Liver (tissue), 9 donors: ENCODE results near the gene PHLPP1. TPM values are rescaled to one million over a fixed set of nuclear protein-coding genes. Genes with fewer than 3 reads are reported as not detected.

Source experiments
- DNase-seq: peaks from one replicate; pipeline ENCODE4 v3.0.0-alpha.2; 2017; ENCODE audit warnings: low spot score
- H3K27ac ChIP-seq, 2 donors: one replicate each; pipeline ENCODE4 v1.7.0; 2013; ENCODE audit warnings: inconsistent platforms in 2 of 2, low read length in 2 of 2, control low read depth in 1 of 2, low read depth in 1 of 2, mild to moderate bottlenecking in 1 of 2
- H3K27me3 ChIP-seq, 4 donors: one replicate each; pipeline versions ENCODE4 v1.6.1 to v1.7.0; 2013; ENCODE audit warnings: low read length in 3 of 4, inconsistent platforms in 1 of 4, mild to moderate bottlenecking in 1 of 4, moderate library complexity in 1 of 4; ENCODE audit not compliant: control insufficient read depth in 4 of 4, insufficient read depth in 4 of 4
- H3K36me3 ChIP-seq, 4 donors: one replicate each; pipeline versions ENCODE4 v1.6.1 to v1.7.0; 2013; ENCODE audit warnings: low read length in 3 of 4, mild to moderate bottlenecking in 3 of 4, low read depth in 1 of 4, moderate library complexity in 1 of 4; ENCODE audit not compliant: control insufficient read depth in 4 of 4, insufficient read depth in 3 of 4
- H3K4me1 ChIP-seq, 4 donors: one replicate each; pipeline versions ENCODE4 v1.6.1 to v1.7.0; 2013; ENCODE audit warnings: low read length in 3 of 4, mild to moderate bottlenecking in 3 of 4, moderate library complexity in 1 of 4; ENCODE audit not compliant: control insufficient read depth in 4 of 4, insufficient read depth in 4 of 4
- H3K4me3 ChIP-seq, 3 donors: one replicate each; pipeline versions ENCODE4 v1.6.1 to v1.7.0; 2013; ENCODE audit warnings: low read length in 3 of 3, control low read depth in 1 of 3, low read depth in 1 of 3, mild to moderate bottlenecking in 1 of 3
- H3K9ac ChIP-seq, 2 donors: one replicate each; pipeline ENCODE4 v1.7.0; 2013; ENCODE audit warnings: low read length in 2 of 2, mild to moderate bottlenecking in 2 of 2, moderate library complexity in 2 of 2, control low read depth in 1 of 2, low read depth in 1 of 2
- H3K9me3 ChIP-seq, 4 donors: one replicate each; pipeline versions ENCODE4 v1.6.1 to v1.7.0; 2013; ENCODE audit warnings: low read length in 3 of 4; ENCODE audit not compliant: control insufficient read depth in 4 of 4
- EGR1 ChIP-seq, 2 donors: IDR thresholded peaks; 2 replicates each; pipeline ENCODE4 v1.6.1; 2016 to 2018; ENCODE audit warnings: antibody characterized with exemption in 2 of 2, low read depth in 2 of 2
- FOXA1 ChIP-seq: IDR thresholded peaks from 2 replicates; pipeline ENCODE4 v1.6.1; 2016; ENCODE audit warnings: antibody characterized with exemption
- FOXA2 ChIP-seq: IDR thresholded peaks from 2 replicates; pipeline ENCODE4 v1.6.1; 2016; ENCODE audit warnings: antibody characterized with exemption
- GABPA ChIP-seq, 2 donors: IDR thresholded peaks in 1 of 2; conservative IDR thresholded peaks in 1 of 2; 2 replicates each; pipeline ENCODE4 v1.6.1; 2016; ENCODE audit warnings: antibody characterized with exemption in 2 of 2, mild to moderate bottlenecking in 1 of 2, moderate library complexity in 1 of 2
- NR2F2 ChIP-seq: IDR thresholded peaks from 2 replicates; pipeline ENCODE4 v1.6.1; 2016; ENCODE audit warnings: antibody characterized with exemption
- RAD21 ChIP-seq, 2 donors: IDR thresholded peaks; 2 replicates each; pipeline ENCODE4 v1.6.1; 2016; ENCODE audit warnings: antibody characterized with exemption in 2 of 2, mild to moderate bottlenecking in 2 of 2
- RXRA ChIP-seq, 2 donors: IDR thresholded peaks; 2 replicates each; pipeline ENCODE4 v1.6.1; 2017 to 2018; ENCODE audit warnings: antibody characterized with exemption in 2 of 2, mild to moderate bottlenecking in 1 of 2
- SP1 ChIP-seq: IDR thresholded peaks from 2 replicates; pipeline ENCODE4 v1.6.1; 2018; ENCODE audit warnings: antibody characterized with exemption, mild to moderate bottlenecking
- TAF1 ChIP-seq: conservative IDR thresholded peaks from 2 replicates; pipeline ENCODE4 v1.6.1; 2016; ENCODE audit warnings: antibody characterized with exemption, mild to moderate bottlenecking
- YY1 ChIP-seq: IDR thresholded peaks from 2 replicates; pipeline ENCODE4 v1.6.1; 2016; ENCODE audit warnings: antibody characterized with exemption, mild to moderate bottlenecking
- WGBS: extraction: QIAGEN DNeasy Blood & Tissue Kit; methylation state at CpG from one replicate; pipeline ENCODE4 v1.1.7; 2013; 5-methylcytosine and 5-hydroxymethylcytosine counted together
- polyA plus RNA-seq, 2 donors: library from polyadenylated mRNA; stranded (reverse) in 1 of 2; unstranded in 1 of 2; fragments of 200-250 nt in 1 of 2; fragments of >200 nt in 1 of 2; fragmentation: Nextera tagmentation in 1 of 2; extraction: Ambion mirVana in 1 of 2; gene quantifications; one replicate each; pipeline versions ENCODE4 v1.2.1 to v1.2.3, GENCODE V29; 2013 to 2015
- total RNA-seq, 2 donors: library from RNA; depleted of rRNA; stranded (reverse); fragments of >200 nt; gene quantifications; one replicate each; pipeline ENCODE4 v1.2.3, GENCODE V29; 2014
- TF ChIP-seq, protein P1 (sequence below): fragments of 150-350 bp; IDR thresholded peaks from 2 replicates; pipeline ENCODE4 v1.5.1; 2017; ENCODE audit warnings: improper control_type of control experiment, low read depth, low read length; ENCODE audit not compliant: missing input control
- TF ChIP-seq, protein P2 (sequence below): IDR thresholded peaks from 2 replicates; pipeline ENCODE4 v1.6.1; 2016; ENCODE audit warnings: antibody characterized with exemption, mild to moderate bottlenecking
- TF ChIP-seq, protein P3 (sequence below): IDR thresholded peaks from 2 replicates; pipeline ENCODE4 v1.6.1; 2016; ENCODE audit warnings: antibody characterized with exemption
- TF ChIP-seq, protein P4 (sequence below): IDR thresholded peaks from 2 replicates; pipeline ENCODE4 v1.6.1; 2016; ENCODE audit warnings: antibody characterized with exemption
- TF ChIP-seq, protein P5 (sequence below): IDR thresholded peaks from 2 replicates; pipeline ENCODE4 v1.6.1; 2016; ENCODE audit warnings: antibody characterized with exemption
- donor health status: healthy.
- donor health status: healthy.
- donor health status: healthy.
- donor health status: healthy.
- donor health status: healthy.

Gene PHLPP1
- total and polyA plus RNA-seq, 4 donors = 4.2 to 14.5 (median 8.6) TPM

DNA sequence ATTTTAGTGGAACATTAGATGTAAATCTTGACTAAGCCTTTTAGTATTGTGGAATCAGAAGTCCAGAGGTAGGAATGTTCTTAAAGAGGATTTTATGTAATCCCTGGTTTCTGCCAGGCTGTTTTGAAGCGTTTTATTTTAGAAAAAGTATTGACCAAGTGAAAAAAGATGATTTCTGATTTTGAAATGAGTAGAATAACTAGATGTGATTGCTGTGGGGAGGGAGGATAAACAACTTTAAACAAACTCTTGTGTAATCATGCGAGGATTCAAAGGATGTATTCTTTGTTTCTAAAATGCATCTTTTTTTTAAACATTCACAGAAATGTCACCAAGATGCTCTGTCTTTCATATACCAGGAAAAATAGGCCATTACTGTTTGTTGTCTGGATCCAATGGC is 53.9 kb downstream of the PHLPP1 start:
- H3K4me1 ChIP-seq = peaks cover 0 to 30% (median 7%) of the 10 kb centered on the region in 4 donors
- no peaks in the 10 kb centered on the region for H3K27me3 ChIP-seq
- no peaks in the 10 kb centered on the region for H3K9me3 ChIP-seq
- TF ChIP-seq EGR1 (IDR thresholded peaks at IDR 0.05; ENCODE audit: low read depth in 2 of 2) (no peak), TAF1 (no peak), NR2F2 (no peak), FOXA1 (no peak), GABPA (IDR thresholded peaks at IDR 0.05 in 1 of 2, conservative IDR thresholded peaks at IDR 0.05 in 1 of 2) (no peak), RXRA (IDR thresholded peaks at IDR 0.05) (no peak), FOXA2 (no peak), RAD21 (IDR thresholded peaks at IDR 0.05) (no peak), SP1 (no peak), YY1 (no peak)
- TF ChIP-seq, protein P1, sequence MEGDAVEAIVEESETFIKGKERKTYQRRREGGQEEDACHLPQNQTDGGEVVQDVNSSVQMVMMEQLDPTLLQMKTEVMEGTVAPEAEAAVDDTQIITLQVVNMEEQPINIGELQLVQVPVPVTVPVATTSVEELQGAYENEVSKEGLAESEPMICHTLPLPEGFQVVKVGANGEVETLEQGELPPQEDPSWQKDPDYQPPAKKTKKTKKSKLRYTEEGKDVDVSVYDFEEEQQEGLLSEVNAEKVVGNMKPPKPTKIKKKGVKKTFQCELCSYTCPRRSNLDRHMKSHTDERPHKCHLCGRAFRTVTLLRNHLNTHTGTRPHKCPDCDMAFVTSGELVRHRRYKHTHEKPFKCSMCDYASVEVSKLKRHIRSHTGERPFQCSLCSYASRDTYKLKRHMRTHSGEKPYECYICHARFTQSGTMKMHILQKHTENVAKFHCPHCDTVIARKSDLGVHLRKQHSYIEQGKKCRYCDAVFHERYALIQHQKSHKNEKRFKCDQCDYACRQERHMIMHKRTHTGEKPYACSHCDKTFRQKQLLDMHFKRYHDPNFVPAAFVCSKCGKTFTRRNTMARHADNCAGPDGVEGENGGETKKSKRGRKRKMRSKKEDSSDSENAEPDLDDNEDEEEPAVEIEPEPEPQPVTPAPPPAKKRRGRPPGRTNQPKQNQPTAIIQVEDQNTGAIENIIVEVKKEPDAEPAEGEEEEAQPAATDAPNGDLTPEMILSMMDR = no peak
- TF ChIP-seq, protein P2, sequence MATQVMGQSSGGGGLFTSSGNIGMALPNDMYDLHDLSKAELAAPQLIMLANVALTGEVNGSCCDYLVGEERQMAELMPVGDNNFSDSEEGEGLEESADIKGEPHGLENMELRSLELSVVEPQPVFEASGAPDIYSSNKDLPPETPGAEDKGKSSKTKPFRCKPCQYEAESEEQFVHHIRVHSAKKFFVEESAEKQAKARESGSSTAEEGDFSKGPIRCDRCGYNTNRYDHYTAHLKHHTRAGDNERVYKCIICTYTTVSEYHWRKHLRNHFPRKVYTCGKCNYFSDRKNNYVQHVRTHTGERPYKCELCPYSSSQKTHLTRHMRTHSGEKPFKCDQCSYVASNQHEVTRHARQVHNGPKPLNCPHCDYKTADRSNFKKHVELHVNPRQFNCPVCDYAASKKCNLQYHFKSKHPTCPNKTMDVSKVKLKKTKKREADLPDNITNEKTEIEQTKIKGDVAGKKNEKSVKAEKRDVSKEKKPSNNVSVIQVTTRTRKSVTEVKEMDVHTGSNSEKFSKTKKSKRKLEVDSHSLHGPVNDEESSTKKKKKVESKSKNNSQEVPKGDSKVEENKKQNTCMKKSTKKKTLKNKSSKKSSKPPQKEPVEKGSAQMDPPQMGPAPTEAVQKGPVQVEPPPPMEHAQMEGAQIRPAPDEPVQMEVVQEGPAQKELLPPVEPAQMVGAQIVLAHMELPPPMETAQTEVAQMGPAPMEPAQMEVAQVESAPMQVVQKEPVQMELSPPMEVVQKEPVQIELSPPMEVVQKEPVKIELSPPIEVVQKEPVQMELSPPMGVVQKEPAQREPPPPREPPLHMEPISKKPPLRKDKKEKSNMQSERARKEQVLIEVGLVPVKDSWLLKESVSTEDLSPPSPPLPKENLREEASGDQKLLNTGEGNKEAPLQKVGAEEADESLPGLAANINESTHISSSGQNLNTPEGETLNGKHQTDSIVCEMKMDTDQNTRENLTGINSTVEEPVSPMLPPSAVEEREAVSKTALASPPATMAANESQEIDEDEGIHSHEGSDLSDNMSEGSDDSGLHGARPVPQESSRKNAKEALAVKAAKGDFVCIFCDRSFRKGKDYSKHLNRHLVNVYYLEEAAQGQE = no peak
- TF ChIP-seq, protein P3, sequence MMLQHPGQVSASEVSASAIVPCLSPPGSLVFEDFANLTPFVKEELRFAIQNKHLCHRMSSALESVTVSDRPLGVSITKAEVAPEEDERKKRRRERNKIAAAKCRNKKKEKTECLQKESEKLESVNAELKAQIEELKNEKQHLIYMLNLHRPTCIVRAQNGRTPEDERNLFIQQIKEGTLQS = no peak
- TF ChIP-seq, protein P4, sequence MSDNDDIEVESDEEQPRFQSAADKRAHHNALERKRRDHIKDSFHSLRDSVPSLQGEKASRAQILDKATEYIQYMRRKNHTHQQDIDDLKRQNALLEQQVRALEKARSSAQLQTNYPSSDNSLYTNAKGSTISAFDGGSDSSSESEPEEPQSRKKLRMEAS = no peak
- 37% methylated on average over 2 of the region's 2 CpGs for WGBS
- DNase-seq = no peak
- H3K27ac ChIP-seq = no peak overlapping the region
- no peaks in the 10 kb centered on the region for H3K36me3 ChIP-seq
- no peak overlapping the region for H3K9ac ChIP-seq
- no peak overlapping the region for H3K4me3 ChIP-seq

DNA sequence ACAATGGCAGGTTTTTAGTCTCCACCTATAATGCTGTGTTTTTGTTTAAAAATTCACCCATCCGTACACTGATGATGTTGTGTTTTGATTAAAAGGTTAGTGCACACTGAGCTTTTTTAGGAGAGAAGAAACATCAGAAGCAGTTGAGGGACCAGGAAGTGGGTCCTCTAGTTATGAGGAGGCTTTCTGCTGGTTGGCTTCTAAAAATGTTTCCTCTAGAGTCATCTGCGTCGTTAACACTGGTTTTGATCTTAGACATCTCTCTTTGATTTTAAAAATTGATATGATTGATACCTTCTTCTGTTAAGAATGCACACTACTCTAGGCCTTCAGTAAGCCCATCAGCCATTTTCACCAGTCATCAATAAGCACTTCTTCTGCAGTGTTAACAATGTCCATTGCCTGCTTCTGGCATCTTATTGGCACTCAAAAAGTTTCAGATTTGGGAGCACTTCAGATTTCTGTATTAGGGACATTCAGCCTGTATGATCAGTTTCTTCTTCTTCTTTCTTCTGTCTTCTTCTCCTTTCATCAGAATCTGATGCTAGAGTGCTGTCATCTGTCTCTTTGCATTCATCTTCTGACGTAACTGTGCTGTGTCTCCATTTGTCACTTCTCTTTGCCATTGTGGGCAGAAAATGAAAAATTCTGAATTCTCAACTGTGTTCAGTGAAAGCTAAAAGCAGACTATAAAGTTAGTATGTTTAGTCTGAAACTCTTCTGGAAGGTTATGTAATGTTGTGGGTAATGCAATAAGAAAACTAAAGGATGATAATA is 56.3 kb downstream of the PHLPP1 start:
- H3K9ac ChIP-seq = no peak overlapping the region
- peaks cover 0 to 32% (median 5%) of the 10 kb centered on the region in 4 donors for H3K4me1 ChIP-seq
- TF ChIP-seq FOXA1 = no peak
- TF ChIP-seq RAD21 (IDR thresholded peaks at IDR 0.05) = no peak
- TF ChIP-seq, protein P5, sequence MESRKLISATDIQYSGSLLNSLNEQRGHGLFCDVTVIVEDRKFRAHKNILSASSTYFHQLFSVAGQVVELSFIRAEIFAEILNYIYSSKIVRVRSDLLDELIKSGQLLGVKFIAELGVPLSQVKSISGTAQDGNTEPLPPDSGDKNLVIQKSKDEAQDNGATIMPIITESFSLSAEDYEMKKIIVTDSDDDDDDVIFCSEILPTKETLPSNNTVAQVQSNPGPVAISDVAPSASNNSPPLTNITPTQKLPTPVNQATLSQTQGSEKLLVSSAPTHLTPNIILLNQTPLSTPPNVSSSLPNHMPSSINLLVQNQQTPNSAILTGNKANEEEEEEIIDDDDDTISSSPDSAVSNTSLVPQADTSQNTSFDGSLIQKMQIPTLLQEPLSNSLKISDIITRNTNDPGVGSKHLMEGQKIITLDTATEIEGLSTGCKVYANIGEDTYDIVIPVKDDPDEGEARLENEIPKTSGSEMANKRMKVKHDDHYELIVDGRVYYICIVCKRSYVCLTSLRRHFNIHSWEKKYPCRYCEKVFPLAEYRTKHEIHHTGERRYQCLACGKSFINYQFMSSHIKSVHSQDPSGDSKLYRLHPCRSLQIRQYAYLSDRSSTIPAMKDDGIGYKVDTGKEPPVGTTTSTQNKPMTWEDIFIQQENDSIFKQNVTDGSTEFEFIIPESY = no peak
- H3K36me3 ChIP-seq = no peaks in the 10 kb centered on the region
- WGBS = 91% methylated on average over 4 of the region's 4 CpGs
- no peak overlapping the region for H3K27ac ChIP-seq
- no peak overlapping the region for H3K4me3 ChIP-seq
- no peaks in the 10 kb centered on the region for H3K27me3 ChIP-seq
- no peak for DNase-seq
- no peaks in the 10 kb centered on the region for H3K9me3 ChIP-seq
